Measurements from ENCODE around the gene MEIS3. TPM values are rescaled to one million over a fixed set of nuclear protein-coding genes. Genes with fewer than 3 reads are reported as not detected.
A peak's percentile ranks its signal among the peaks of the same experiment; 100 is the strongest.
"Not testable (repeated sequence)": the region's sequence is repeated elsewhere in the genome, so short reads cannot be mapped to it uniquely, and the experiment has no call there.

Gene MEIS3
- polyA plus RNA-seq, 3 donors: not detected

DNA sequence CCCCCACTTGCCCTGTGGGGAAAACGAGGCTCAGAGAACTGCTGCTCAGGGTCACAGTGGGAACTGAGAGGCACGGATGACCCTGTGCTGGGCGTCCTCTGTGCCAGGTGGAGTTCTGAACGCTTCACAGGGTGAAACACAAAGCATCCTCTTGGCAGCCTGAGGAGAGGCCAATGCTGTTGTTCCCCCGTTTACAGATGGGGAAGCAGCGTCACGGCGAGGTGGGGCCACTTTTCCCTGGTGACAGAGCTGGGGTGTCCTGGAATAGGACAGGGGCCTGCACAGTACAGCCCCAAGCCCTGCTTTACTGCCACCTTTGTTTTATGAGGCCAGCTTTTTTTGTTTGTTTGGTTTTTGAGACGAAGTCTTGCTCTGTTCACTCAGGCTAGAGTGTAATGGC is 48.1 kb downstream of the MEIS3 start:
- DNase-seq: peak; percentile 35 to 63 (median 53)
- H4K20me1 ChIP-seq (ENCODE audit: insufficient read depth, low read length): no peaks in the 10 kb centered on the region
- peaks cover 33 to 41% of the 10 kb centered on the region in 2 donors for H3K4me1 ChIP-seq (ENCODE audit: control insufficient read depth in 1 of 2, insufficient read depth in 2 of 2, low read length in 2 of 2)
- H3K36me3 ChIP-seq (replicated peaks in 1 of 2; ENCODE audit: control insufficient read depth in 1 of 2, insufficient read depth in 2 of 2, low read length in 2 of 2): peaks cover 45 to 58% of the 10 kb centered on the region in 2 donors
- H3K9me3 Mint-ChIP-seq: no peaks in the 10 kb centered on the region
- H3K79me2 ChIP-seq (ENCODE audit: insufficient read depth, low read length): no peaks in the 10 kb centered on the region
- H2AFZ ChIP-seq (ENCODE audit: insufficient read depth, low read depth, low read length, poor library complexity, severe bottlenecking): no peak overlapping the region
- H3K4me2 ChIP-seq (replicated peaks; ENCODE audit: extremely low read depth, low read length, poor library complexity, severe bottlenecking): no peak overlapping the region
- H3K4me1 Mint-ChIP-seq: peaks cover 39% of the 10 kb centered on the region
- no peaks in the 10 kb centered on the region for H3K27me3 ChIP-seq (ENCODE audit: control insufficient read depth in 2 of 2, insufficient read depth in 2 of 2, low read length in 2 of 2)
- peak overlapping the region; percentile 69 for H3K9ac ChIP-seq (ENCODE audit: insufficient read depth, low read length, poor library complexity, severe bottlenecking)
- 64% methylated on average over 9 of the region's 9 CpGs for WGBS (ENCODE audit: insufficient coverage)
- peak overlapping the region; percentile 21 to 31 for H3K4me3 Mint-ChIP-seq
- peaks cover 61 to 82% of the 10 kb centered on the region in 2 donors for H3K36me3 Mint-ChIP-seq
- TF ChIP-seq, protein P1, sequence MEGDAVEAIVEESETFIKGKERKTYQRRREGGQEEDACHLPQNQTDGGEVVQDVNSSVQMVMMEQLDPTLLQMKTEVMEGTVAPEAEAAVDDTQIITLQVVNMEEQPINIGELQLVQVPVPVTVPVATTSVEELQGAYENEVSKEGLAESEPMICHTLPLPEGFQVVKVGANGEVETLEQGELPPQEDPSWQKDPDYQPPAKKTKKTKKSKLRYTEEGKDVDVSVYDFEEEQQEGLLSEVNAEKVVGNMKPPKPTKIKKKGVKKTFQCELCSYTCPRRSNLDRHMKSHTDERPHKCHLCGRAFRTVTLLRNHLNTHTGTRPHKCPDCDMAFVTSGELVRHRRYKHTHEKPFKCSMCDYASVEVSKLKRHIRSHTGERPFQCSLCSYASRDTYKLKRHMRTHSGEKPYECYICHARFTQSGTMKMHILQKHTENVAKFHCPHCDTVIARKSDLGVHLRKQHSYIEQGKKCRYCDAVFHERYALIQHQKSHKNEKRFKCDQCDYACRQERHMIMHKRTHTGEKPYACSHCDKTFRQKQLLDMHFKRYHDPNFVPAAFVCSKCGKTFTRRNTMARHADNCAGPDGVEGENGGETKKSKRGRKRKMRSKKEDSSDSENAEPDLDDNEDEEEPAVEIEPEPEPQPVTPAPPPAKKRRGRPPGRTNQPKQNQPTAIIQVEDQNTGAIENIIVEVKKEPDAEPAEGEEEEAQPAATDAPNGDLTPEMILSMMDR (IDR thresholded peaks at IDR 0.05): no peak
- H3K27me3 Mint-ChIP-seq (ENCODE audit: low read depth in 3 of 3): no peaks in the 10 kb centered on the region
- H3K9me3 ChIP-seq (replicated peaks in 1 of 2; ENCODE audit: control insufficient read depth in 1 of 2, insufficient read depth in 1 of 2, low read length in 2 of 2): no peaks in the 10 kb centered on the region
- peak overlapping the region; percentile 86 to 94 for H3K27ac ChIP-seq (ENCODE audit: low read depth in 1 of 2, low read length in 2 of 2)
- H3K4me3 ChIP-seq (replicated peaks in 1 of 3; ENCODE audit: low read depth in 2 of 3, low read length in 3 of 3): peak overlapping the region in 1 of 3 experiments; percentile 41
- peak overlapping the region; percentile 98 to 100 (median 100) for H3K27ac Mint-ChIP-seq
- intact Hi-C loops (cut with micrococcal nuclease): loop anchor here in 1 of 2 donors (2.0 kb wide), 1 partner anchor 18 kb away; no protein-coding TSS in a partner anchor

DNA sequence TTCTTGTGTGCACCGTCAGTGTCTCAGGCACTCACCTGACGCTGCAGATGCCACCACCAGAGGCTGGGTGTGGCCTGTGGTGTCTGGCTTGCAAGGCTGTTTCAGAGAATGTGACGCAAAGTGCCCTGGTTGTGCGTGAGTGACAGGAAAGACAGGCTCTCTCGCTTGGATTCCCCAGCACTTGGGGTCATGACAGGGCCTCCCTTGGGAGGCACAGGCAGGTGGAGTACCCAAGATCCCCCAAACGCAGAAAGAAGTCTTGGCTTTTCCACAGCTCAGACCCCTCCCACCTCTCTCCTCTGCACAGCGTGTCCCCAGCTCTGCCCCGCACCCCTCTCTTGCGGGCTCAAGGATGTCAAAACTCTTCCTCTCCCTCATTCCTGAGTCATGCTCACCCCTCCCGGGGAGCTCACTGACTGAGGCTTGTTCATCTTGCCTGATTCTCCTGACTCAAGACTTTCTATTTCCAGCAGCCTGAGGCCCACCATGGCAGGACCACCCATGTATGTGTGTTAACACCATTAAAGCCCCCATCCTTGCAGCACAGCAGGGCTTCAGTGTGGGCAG is 49.2 kb downstream of the MEIS3 start:
- Histone ChIP-seq H3K4me1 (ENCODE audit: control insufficient read depth in 1 of 2, insufficient read depth in 2 of 2, low read length in 2 of 2) (peaks cover 30 to 35% of the 10 kb centered on the region in 2 donors), H3K9ac (ENCODE audit: insufficient read depth, low read length, poor library complexity, severe bottlenecking) (peak overlapping the region; percentile 69), H2AFZ (ENCODE audit: insufficient read depth, low read depth, low read length, poor library complexity, severe bottlenecking) (no peak overlapping the region), H3K36me3 (replicated peaks in 1 of 2; ENCODE audit: control insufficient read depth in 1 of 2, insufficient read depth in 2 of 2, low read length in 2 of 2) (peaks cover 34 to 47% of the 10 kb centered on the region in 2 donors), H3K27ac (ENCODE audit: low read depth in 1 of 2, low read length in 2 of 2) (peak overlapping the region; percentile 86 to 94), H3K4me3 (replicated peaks in 1 of 3; ENCODE audit: low read depth in 2 of 3, low read length in 3 of 3) (peak overlapping the region in 1 of 3 experiments; percentile 41), H4K20me1 (ENCODE audit: insufficient read depth, low read length) (no peaks in the 10 kb centered on the region), H3K4me2 (replicated peaks; ENCODE audit: extremely low read depth, low read length, poor library complexity, severe bottlenecking) (peak overlapping the region; percentile 41), H3K79me2 (ENCODE audit: insufficient read depth, low read length) (no peaks in the 10 kb centered on the region), H3K9me3 (replicated peaks in 1 of 2; ENCODE audit: control insufficient read depth in 1 of 2, insufficient read depth in 1 of 2, low read length in 2 of 2) (no peaks in the 10 kb centered on the region), H3K27me3 (ENCODE audit: control insufficient read depth in 2 of 2, insufficient read depth in 2 of 2, low read length in 2 of 2) (no peaks in the 10 kb centered on the region)
- peak overlapping the region; percentile 98 to 100 (median 100) for H3K27ac Mint-ChIP-seq
- peak; percentile 90 to 96 (median 90) for DNase-seq
- intact Hi-C loops (cut with micrococcal nuclease): loop anchor here in 1 of 2 donors (2.0 kb wide), 1 partner anchor 19 kb away; no protein-coding TSS in a partner anchor
- WGBS (ENCODE audit: insufficient coverage): 1% methylated on average over 6 of the region's 10 CpGs
- H3K27me3 Mint-ChIP-seq (ENCODE audit: low read depth in 3 of 3): no peaks in the 10 kb centered on the region
- peaks cover 38% of the 10 kb centered on the region for H3K4me1 Mint-ChIP-seq
- H3K9me3 Mint-ChIP-seq: no peaks in the 10 kb centered on the region
- TF ChIP-seq, protein P1 (IDR thresholded peaks at IDR 0.05): no peak
- peak overlapping the region; percentile 70 to 87 for H3K4me3 Mint-ChIP-seq
- H3K36me3 Mint-ChIP-seq: peaks cover 62 to 81% of the 10 kb centered on the region in 2 donors

DNA sequence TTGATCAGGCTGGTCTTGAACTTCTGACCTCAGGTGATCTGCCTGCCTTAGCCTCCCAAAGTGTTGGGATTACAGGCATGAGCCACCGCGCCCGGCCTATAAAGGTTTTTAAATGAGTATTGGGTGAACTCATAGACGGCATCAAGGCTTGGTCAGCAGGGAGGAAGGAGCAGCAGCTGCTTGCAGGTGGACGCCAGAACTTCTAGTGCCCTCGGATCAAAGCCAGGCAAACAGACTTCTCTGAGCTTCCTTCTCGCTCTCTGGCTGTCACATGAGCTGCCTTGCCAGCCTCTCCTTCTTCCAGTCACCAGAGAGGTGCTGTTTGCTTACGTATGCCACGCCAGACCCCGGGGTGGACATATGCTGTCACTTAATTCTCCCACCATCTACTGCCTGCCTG is 53.9 kb downstream of the MEIS3 start:
- Histone ChIP-seq H3K36me3 (replicated peaks in 1 of 2; ENCODE audit: control insufficient read depth in 1 of 2, insufficient read depth in 2 of 2, low read length in 2 of 2) (peaks cover 30 to 46% of the 10 kb centered on the region in 2 donors), H3K4me1 (ENCODE audit: control insufficient read depth in 1 of 2, insufficient read depth in 2 of 2, low read length in 2 of 2) (peaks cover 38 to 47% of the 10 kb centered on the region in 2 donors)
- H3K4me1 Mint-ChIP-seq: peaks cover 44% of the 10 kb centered on the region
- H3K9me3 ChIP-seq (replicated peaks in 1 of 2; ENCODE audit: control insufficient read depth in 1 of 2, insufficient read depth in 1 of 2, low read length in 2 of 2); DNase-seq; H3K27ac ChIP-seq (ENCODE audit: low read depth in 1 of 2, low read length in 2 of 2); H2AFZ ChIP-seq (ENCODE audit: insufficient read depth, low read depth, low read length, poor library complexity, severe bottlenecking); H3K79me2 ChIP-seq (ENCODE audit: insufficient read depth, low read length); H3K27me3 ChIP-seq (ENCODE audit: control insufficient read depth in 2 of 2, insufficient read depth in 2 of 2, low read length in 2 of 2); H3K4me3 Mint-ChIP-seq; H3K27me3 Mint-ChIP-seq (ENCODE audit: low read depth in 3 of 3); intact Hi-C loops (cut with micrococcal nuclease); H3K9me3 Mint-ChIP-seq; H3K4me2 ChIP-seq (replicated peaks; ENCODE audit: extremely low read depth, low read length, poor library complexity, severe bottlenecking); H3K4me3 ChIP-seq (replicated peaks in 1 of 3; ENCODE audit: low read depth in 2 of 3, low read length in 3 of 3); H3K9ac ChIP-seq (ENCODE audit: insufficient read depth, low read length, poor library complexity, severe bottlenecking); H4K20me1 ChIP-seq (ENCODE audit: insufficient read depth, low read length): not testable (repeated sequence)
- H3K27ac Mint-ChIP-seq: peak overlapping the region in 6 of 7 donors; percentile 57 to 98 (median 80)
- WGBS (ENCODE audit: insufficient coverage): 100% methylated on average over 4 of the region's 10 CpGs
- peaks cover 65 to 78% of the 10 kb centered on the region in 2 donors for H3K36me3 Mint-ChIP-seq
